ENCODE results near the gene ZFP1. TPM values are rescaled to one million over a fixed set of nuclear protein-coding genes. Genes with fewer than 3 reads are reported as not detected.

Gene ZFP1
- total RNA-seq = 10 to 100 TPM in 1 of 2 donors, 1 to 10 TPM in 1; 9.1 to 10.2 TPM
- long read RNA-seq, donor 1, partial matches to known transcripts = 0 of 5 reads
- long read RNA-seq, donor 1, other reads (novel, unspliced or antisense) = 2 of 5 reads
- long read RNA-seq, donor 2, partial matches to known transcripts = 1 of 3 reads
- long read RNA-seq, donor 2, other reads (novel, unspliced or antisense) = 2 of 3 reads

DNA sequence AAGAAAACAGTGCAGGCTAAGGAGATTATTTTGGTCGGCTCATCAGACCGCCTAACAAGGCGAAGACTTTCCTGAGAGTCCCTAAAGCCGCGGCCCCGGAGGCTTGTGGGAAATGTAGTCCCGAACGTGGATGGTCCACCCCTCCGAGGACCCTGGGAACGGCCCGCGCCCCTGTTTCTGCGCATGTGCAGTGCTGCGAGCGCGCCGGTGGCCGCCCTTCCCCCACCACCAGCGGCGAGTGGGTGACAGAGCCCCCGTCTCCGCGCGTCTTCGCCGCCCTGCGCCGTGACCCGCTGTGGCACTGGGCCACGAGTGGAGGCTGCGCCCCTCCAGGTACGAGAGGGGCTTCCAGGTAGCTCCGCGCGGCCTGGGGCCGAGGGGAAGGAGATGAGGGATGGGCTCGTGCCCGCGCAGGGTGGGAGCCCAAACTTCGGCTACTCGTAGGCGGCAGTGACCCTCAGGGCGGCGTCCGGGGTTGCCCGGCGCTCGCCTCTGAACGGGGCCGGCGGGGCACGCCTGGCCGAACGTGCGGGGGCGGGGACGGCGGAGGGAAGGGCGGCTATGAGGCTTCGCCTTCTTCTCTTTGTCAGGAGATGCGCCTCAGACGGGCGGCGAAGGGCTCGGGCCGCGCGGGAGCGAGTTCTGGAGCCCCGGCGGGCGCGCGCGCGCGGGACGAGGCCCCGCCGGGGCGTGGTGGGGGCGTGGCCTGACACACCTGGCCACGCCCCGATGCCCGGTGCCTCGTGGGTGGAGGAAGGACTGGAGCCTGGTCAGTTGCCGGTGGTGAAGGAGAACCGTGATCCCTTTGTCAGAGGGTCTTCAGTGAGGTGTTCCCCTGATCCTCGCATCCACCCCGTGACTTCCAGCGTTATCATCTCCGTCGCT, at the start of gene ZFP1:
Gene ZFP1, plus strand, starts transcription at position 214 of the 885 bp plus-strand sequence. CDS start 4,428 bp downstream, outside the sequence.
- intact Hi-C loops (cut with DNase I) = no loop called here
- peak; percentile 98 for DNase-seq (ENCODE audit: low spot score)

GRCh38 chr16:75099075-75099667, 49.2 kb upstream of the ZFP1 start:
- intact Hi-C loops (cut with DNase I) = no loop called here
- DNase-seq (ENCODE audit: low spot score) = no peak

DNA sequence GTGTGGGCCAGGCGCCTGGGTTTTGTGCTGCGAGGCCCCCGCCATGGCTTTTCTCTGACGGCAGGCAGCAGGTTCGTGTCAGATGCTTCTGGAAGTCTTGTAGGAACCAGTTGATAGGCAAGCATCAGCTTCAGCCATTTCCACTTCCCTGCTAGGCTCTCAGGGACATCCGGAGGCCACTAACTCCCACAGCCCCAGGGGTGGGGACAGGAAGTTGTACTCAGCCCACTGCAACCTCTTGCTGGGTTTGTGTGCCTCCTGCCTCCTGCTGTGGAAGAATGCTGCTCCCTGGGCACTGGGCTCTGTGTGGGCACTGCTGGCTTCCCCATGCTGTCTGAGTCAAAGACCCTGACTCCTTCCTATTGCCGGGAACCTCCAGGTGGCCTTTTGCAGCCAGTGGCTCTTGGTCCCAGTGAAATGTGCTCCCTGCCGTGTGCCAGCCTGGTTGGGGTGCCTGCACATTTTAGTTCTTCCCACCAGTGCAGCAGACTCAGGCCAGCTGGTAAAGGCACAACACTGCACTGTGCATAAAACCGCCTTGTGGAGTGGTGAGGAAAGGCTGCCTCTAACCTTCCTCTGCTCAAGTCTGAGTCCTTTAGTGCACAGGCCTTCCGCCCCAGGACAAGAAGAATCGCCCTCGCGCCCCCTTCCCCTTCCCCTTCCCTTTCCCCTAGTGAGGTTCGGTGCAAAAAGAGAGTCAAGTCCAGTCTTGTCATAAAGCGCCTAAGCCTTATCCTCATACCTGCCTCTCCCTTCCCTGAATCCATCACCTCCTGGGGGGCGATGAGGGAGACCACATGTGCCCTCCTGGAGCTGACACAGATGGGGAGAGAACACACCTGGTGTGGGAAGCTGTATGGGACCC, 48.4 kb upstream of the ZFP1 start:
- intact Hi-C loops (cut with DNase I) = loop anchor here in 1 of 2 donors (10.0 kb wide), 1 partner anchor 55 kb away; no protein-coding TSS in a partner anchor

DNA sequence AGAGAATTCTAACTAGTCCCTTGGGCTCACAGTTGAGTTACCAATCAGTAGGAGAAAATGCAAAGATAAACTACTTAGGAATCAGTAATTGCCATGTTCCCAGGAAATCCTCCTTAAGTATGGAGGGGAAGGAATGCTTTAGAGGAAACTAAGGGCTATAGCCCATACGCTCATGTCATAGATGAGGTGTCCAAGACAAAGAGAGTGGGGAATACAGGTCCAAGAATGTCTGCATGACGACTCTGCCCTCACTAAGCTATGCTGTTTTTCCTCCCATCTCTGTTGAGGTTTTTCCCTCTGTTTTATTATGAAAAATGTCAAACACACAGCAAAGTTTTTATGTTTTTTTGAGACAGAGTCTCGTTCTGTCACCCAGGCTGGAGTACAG, 47.7 kb upstream of the ZFP1 start:
- no peak for DNase-seq (ENCODE audit: low spot score)
- intact Hi-C loops (cut with DNase I) = loop anchor here in 1 of 2 donors (10.0 kb wide), 1 partner anchor 56 kb away; no protein-coding TSS in a partner anchor

More for the DNA sequence above, 48.4 kb upstream of the ZFP1 start:
- no peak for DNase-seq (ENCODE audit: low spot score)

GRCh38 chr16:75101635-75102034, 46.7 kb upstream of the ZFP1 start:
- DNase-seq (ENCODE audit: low spot score) = no peak
- intact Hi-C loops (cut with DNase I) = loop anchor here in 1 of 2 donors (10.0 kb wide), 1 partner anchor 57 kb away; no protein-coding TSS in a partner anchor

- no peak for DNase-seq (ENCODE audit: low spot score)
- intact Hi-C loops (cut with DNase I) = loop anchor here in 1 of 2 donors (10.0 kb wide), 1 partner anchor 58 kb away; no protein-coding TSS in a partner anchor
These were observed 45.7 kb upstream of the ZFP1 start for GRCh38 chr16:75102595-75102994.

- intact Hi-C loops (cut with DNase I) = loop anchor here (1.0 to 10.0 kb wide), 2 partner anchors 30 to 59 kb away; no protein-coding TSS in a partner anchor
- no peak for DNase-seq (ENCODE audit: low spot score)
These were observed 44.3 kb upstream of the ZFP1 start for GRCh38 chr16:75103994-75104393.

DNA sequence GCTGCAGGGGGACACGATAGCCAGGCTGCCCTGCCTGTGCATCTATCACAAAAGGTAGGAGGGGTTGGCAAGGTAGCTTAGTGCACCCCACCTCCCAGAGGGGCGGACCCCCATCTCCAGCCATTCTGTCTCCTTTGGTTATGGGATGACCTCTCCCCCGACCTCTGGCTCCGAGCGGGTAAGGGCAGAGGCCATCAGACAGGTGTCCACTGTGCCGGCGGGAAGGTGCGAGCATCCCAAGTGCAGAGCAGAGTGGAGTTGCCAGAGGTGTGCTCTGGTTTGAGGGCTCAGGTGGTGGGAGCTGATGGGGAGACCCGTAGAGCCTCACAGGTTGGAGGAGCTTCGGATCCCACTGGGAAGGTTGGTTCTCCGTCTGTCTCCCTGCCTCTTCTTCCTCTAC, 43.5 kb upstream of the ZFP1 start:
- intact Hi-C loops (cut with DNase I) = loop anchor here (1.0 to 10.0 kb wide), 2 partner anchors 31 to 60 kb away; no protein-coding TSS in a partner anchor
- DNase-seq (ENCODE audit: low spot score) = no peak

DNA sequence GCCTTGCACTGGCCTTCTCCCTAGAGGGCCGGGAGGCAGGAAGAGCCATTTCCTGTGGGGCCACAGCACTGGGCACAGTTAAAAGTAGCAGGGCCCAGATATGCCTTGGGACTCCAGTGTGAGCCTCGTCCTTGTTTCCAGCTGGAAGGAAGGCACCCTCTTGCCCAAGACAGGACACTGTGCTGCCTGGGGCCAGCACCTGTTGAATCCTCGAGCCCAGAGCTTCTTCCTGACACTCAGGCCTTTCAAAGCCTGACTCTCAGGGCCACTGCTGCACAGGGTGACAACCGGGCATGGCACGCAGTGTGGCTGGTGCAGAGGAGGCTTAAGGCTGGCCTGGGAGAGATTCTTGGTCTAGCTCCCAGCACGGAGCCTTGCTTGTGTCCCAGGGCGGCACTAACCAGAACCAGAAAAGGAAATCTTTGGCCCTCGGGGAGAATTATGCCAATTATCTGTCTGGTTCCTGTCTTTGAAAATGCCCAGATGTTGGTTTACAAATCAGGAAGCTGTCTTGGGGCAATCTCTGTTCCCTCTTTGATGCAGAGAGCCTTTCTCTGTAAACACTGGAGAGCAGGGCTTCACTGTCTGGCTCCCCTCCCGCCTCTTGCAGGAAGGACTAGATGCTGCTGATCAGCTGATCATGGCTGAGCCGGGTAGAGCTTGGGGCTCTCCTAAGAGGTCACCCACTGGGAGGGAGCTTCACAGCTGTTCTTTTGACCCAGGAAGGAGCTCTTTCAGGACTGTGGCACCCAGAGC, 42.8 kb upstream of the ZFP1 start:
- DNase-seq (ENCODE audit: low spot score) = peak; percentile 83
- intact Hi-C loops (cut with DNase I) = loop anchor here in 1 of 2 donors (10.0 kb wide), 1 partner anchor 61 kb away; no protein-coding TSS in a partner anchor

GRCh38 chr16:75106351-75107274, 41.7 kb upstream of the ZFP1 start:
- peak; percentile 58 for DNase-seq (ENCODE audit: low spot score)
- intact Hi-C loops (cut with DNase I) = loop anchor here in 1 of 2 donors (10.0 kb wide), 1 partner anchor 62 kb away; no protein-coding TSS in a partner anchor

- DNase-seq (ENCODE audit: low spot score) = peak; percentile 54
- intact Hi-C loops (cut with DNase I) = loop anchor here in 1 of 2 donors (10.0 kb wide), 1 partner anchor 63 kb away; no protein-coding TSS in a partner anchor
These were observed 40.8 kb upstream of the ZFP1 start for GRCh38 chr16:75107505-75107904.

- peak; percentile 94 for DNase-seq (ENCODE audit: low spot score)
- intact Hi-C loops (cut with DNase I) = loop anchor here in 1 of 2 donors (10.0 kb wide), 1 partner anchor 64 kb away; no protein-coding TSS in a partner anchor
These were observed 39.3 kb upstream of the ZFP1 start for GRCh38 chr16:75108792-75109731.

DNA sequence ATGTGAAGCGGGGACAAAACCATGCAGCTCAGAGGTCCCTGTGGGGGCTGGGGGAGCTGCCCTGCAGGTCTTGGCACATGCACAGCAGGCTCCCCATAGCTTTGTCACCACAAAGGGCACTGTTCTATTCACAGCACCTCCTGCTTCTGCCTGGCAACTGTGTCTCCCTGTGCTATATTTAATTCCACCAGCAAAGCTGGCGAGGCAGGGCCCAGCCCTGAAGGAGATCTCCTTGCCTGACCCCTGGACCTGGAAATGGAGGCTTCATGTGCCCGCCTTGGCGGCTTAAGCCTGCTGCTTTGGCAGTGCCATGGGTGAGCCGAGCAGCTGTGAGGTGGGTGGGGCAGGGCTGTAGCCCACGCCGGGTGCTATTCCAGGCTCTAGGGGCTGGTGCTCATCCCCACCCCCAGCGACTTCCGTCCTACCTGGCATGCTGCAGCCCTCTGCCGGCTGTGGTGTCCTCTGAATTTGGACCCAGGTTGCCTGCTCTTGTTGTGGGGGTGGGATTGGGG, 38.5 kb upstream of the ZFP1 start:
- DNase-seq (ENCODE audit: low spot score) = peak; percentile 67
- intact Hi-C loops (cut with DNase I) = loop anchor here (2.0 to 10.0 kb wide), 2 partner anchors 65 to 111 kb away; partner anchors contain the start of gene ZNRF1 (in 2 of the 2)

DNA sequence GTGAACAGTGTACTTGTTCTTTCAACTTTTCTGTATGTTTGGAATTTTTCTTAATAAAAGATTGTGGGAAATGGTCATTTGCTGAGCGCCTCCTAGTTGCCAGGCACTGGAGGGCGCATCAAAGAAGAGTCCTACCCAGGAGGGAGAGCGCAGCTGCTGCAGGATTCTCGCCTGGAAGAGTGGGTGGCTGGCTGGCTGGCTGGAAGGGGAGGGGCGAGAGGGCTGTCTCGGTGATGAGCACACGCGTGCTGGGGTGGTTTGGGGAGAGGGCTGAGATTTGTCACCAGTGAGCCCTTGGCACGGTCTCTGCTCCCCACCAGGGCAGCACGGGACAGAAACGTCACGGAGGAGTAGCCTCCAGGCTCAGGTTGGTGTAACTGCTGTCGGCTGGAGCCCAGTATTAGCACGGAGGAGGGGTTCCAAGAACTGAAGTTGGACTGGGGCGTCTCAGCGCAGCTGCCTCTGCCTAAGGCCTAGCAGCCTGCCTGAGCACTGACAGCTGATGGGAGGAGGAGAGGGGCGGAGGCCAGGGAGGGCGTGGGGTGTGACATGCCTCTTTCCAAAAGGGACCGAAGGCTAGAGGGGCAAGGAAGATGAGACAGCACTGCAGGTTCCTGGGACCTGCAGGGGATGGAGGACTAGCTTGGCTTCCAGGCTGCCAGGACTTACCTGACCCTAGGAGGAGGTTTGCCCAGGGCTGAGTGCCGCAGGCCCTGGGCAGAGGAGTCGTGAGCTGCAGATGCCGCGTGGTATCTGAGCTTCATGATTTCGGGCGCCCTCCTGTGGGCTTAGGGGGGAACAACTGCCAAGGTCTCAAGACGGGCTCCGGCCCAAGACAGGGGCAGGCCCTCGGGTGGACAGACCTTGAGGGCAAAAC, 37.4 kb upstream of the ZFP1 start:
- DNase-seq (ENCODE audit: low spot score) = peak; percentile 96
- intact Hi-C loops (cut with DNase I) = loop anchor here (2.0 kb wide), 1 partner anchor 112 kb away; the partner anchor contains the start of gene ZNRF1 (in 2 of the 2)

Measured in posterior vena cava (tissue), 2 donors.